Measurements from ENCODE around the gene KMT2B.
"Not testable (repeated sequence)": the region's sequence is repeated elsewhere in the genome, so short reads cannot be mapped to it uniquely, and the experiment has no call there.

Gene KMT2B, protein sequence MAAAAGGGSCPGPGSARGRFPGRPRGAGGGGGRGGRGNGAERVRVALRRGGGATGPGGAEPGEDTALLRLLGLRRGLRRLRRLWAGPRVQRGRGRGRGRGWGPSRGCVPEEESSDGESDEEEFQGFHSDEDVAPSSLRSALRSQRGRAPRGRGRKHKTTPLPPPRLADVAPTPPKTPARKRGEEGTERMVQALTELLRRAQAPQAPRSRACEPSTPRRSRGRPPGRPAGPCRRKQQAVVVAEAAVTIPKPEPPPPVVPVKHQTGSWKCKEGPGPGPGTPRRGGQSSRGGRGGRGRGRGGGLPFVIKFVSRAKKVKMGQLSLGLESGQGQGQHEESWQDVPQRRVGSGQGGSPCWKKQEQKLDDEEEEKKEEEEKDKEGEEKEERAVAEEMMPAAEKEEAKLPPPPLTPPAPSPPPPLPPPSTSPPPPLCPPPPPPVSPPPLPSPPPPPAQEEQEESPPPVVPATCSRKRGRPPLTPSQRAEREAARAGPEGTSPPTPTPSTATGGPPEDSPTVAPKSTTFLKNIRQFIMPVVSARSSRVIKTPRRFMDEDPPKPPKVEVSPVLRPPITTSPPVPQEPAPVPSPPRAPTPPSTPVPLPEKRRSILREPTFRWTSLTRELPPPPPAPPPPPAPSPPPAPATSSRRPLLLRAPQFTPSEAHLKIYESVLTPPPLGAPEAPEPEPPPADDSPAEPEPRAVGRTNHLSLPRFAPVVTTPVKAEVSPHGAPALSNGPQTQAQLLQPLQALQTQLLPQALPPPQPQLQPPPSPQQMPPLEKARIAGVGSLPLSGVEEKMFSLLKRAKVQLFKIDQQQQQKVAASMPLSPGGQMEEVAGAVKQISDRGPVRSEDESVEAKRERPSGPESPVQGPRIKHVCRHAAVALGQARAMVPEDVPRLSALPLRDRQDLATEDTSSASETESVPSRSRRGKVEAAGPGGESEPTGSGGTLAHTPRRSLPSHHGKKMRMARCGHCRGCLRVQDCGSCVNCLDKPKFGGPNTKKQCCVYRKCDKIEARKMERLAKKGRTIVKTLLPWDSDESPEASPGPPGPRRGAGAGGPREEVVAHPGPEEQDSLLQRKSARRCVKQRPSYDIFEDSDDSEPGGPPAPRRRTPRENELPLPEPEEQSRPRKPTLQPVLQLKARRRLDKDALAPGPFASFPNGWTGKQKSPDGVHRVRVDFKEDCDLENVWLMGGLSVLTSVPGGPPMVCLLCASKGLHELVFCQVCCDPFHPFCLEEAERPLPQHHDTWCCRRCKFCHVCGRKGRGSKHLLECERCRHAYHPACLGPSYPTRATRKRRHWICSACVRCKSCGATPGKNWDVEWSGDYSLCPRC (N-terminal part only)

DNA sequence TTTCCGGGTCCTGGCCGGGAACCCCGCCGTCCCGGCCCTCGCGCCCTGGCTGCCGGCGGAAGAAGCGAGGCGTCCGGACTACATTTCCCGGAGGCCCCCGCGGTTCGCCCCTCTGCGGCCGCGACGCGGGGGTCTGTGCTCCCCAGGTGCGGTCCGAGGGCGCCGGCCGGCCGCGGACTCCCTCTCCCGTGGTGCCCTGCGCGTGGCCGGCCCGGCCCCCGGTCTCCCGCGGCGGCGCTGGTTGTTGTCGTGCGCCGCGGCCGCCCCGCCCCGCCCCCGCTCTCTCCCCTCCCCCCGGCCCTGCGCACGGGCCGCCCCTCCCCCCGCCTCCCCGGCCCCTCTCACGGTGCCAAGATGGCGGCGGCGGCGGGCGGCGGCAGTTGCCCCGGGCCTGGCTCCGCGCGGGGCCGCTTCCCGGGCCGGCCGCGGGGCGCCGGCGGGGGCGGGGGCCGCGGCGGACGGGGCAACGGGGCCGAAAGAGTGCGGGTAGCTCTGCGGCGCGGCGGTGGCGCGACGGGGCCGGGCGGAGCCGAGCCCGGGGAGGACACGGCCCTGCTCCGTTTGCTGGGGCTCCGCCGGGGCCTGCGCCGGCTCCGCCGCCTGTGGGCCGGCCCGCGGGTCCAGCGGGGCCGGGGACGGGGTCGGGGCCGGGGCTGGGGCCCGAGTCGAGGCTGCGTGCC, at the start of gene KMT2B:
Gene KMT2B (plus strand): TSS at position 339 of the 680 bp plus-strand sequence. CDS start 16 bp downstream, at position 355.
- no peak for DNase-seq

DNA sequence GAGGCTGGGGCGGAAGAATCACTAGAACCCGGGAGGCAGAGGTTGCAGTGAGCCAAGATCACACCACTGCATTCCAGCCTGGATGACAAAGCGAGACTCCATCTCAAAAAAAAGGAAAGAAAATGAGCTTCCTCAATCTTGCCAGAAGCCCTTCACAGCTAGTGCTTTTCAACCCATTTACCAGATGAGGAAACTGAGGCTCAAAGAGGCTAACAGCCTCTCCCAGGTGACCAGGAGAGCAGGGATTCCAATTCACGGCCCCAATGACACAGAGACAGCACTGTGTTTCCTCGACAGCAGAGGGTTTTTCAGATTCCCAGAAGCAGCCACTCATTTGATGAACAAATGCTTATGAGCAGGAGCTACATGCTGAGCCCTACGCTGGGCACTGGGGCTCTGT, 48.2 kb upstream of the KMT2B start:
- no peak for DNase-seq

DNA sequence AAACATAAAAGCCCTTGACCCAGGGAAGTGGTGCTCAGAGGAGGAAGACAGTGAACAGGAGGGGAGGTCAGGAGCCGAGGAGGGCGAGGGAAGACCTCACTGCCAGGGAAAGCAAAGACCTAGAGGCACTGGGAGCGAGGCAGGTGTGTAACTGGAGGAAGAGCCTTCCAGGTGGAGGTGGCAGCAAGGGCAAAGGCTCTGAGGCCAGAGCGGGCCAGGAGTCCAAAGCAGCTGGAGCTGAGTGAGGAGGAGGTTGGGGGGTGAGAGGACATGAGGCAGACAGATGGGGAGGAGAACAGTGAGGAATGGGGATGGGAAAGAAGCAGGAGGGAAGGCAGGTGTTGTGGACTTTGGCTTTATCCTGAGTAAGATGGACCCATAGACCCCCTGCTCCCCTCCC, 47.8 kb upstream of the KMT2B start:
- no peak for DNase-seq

DNA sequence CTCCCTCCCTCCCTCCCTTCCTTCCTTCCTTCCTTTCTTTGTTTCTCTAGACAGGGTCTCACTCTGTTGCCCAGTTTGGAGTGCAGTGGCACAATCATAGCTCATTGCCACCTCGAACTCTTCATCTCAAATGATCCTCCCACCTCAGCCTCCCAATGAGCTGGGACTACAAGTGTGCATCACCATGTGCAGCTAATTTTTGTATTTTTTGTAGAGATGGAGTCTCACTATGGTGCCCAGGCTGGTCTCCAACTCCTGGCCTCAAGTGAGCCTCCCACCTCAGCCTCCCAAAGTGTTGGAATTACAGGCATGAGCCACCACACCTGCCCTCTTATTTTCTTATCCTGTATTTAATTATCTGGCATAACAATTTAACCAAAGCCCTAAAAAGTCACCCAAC, 47.1 kb upstream of the KMT2B start:
- DNase-seq, result no peak

DNA sequence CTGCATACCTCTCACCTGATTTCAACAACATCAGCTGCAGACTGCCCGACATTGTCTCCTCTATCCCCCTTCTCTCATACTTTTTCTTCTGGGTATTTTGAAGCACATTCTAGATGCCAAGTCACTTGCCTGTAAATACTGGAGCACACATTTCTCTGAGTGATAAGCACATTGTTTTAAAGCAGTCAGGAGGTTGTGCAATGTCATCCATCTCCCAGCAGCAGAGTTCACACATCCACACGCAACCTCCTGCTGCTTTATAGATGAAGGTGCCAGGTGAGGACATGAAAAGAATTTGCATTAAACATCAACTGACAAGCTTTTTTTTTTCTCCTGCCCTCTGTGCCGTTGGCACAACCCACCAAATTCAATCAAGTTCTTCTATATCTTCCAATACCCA, 46.0 kb upstream of the KMT2B start:
- DNase-seq, result no peak

DNA sequence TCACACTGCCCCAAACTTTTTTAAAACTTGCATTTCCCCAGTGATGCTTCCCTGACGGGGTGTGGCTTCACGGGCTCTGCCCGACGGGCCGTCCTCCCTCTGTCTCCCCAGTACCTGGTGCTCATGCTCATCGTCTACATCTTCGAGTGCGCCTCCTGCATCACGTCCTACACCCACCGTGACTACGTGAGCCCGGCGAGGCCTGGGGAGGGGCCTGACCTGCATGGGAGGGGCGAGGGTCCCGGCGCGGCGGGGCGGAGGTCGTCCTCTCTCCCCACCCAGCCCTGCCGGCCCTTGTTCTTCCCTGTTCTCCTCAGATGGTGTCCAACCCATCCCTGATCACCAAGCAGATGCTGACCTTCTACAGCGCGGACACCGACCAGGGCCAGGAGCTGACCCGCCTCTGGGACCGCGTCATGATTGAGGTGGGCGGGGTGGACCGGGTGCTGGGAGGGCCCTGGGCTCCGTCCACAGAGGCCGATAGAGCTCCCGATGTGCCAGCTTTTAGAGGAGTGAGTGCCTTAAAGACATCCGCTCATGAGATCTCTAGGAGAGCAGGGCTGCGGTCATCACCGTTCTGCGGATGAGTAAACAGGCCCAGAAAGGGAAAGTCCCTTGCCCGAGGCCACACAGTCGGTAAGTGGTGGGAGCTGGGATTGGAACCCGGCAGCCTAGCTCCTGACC, 44.5 kb upstream of the KMT2B start:
- DNase-seq, result peak; percentile 51

DNA sequence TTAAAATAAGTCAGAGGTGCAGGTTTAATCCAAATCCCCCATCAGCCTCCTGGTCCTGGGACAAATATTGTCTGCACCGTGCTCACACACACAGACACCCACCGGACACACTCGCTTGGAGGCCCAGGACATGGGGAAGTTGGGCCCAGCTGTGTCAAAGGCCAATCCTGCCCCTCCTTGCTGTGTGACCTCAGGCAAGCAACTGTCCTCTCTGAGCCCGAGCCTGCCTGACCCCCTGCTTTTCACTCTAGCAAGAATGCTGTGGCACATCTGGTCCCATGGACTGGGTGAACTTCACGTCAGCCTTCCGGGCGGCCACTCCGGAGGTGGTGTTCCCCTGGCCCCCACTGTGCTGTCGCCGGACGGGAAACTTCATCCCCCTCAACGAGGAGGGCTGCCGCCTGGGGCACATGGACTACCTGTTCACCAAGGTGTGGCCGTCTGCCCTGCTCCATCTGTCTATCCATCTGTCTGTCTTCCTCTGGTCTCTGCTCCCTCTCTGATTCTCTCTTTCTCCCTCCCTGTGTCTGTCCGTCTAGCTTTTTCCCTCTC, 42.1 kb upstream of the KMT2B start:
- no peak for DNase-seq

DNA sequence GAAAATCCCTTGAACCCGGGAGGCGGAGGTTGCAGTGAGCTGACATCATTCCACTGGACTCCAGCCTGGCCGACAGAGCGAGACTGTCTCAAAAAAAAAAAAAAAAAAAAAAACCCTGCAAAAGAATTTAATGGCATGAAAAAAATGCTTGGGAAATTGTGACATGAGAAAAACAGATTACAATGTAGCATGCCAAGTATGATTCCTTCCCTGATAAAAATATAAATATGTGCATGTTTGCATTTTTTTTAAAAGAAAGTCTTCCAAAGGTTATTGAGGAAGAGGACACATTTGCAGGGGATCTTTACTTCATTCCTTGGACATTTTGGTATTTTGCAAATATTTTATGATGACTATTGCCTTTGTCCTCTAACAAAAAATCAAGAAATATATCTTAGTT, 28.0 kb upstream of the KMT2B start:
- DNase-seq, result no peak

DNA sequence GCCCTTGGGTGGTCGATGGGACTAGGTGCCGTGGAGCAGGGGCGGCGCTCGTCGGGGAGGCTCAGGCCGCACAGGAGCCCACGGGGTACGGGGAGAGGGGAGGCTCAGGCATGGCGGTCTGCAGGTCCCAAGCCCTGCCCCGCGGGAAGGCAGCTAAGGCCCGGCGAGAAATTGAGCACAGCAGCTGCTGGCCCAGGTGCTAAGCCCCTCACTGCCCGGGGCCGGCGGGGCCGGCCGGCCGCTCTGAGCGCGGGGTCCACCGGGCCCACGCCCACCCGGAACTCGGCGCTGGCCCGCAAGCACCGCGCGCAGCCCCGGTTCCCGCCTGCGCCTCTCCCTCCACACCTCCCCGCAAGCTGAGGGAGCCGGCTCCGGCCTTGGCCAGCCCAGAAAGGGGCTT, 26.7 kb upstream of the KMT2B start:
- DNase-seq, result not testable (repeated sequence)

DNA sequence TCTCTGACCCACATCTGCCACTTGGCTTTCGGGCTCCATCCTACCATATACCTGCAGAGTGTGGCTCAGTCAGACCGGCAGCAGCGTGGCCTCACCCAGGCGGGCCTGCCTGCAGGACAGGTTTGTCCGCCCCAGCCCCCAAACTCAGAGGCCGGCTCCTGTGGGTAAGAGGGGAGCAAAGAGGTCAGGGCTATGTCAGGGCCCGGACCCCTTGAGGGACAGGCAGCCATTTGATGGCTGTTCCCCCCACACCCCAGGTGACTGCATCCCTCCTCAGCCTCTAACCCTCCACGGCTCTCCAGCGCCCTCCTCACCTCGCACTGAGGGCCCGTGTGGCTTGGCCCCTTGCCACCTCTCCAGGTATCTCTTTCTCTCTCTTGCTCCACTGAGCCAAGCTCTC, 25.8 kb upstream of the KMT2B start:
- DNase-seq, result no peak

DNA sequence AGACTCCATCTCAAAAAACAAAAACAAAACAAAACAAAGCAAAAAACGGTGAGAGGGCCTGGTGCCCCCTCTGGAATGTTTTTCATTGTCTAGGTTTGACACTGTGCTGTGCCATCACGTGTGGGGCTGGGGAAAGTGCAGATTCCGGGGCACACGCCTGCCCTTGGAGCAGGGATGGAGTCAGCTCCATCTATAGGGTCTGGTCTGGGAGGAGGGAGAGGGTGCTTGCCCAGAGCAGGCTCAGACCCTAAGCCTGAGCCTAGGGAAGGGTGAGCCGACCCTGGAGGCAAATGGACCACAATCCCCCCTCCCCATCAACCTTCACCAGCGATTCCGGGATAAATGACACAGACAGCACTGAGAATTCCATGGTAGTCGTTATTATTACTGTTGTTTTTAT, 24.4 kb upstream of the KMT2B start:
- no peak for DNase-seq

DNA sequence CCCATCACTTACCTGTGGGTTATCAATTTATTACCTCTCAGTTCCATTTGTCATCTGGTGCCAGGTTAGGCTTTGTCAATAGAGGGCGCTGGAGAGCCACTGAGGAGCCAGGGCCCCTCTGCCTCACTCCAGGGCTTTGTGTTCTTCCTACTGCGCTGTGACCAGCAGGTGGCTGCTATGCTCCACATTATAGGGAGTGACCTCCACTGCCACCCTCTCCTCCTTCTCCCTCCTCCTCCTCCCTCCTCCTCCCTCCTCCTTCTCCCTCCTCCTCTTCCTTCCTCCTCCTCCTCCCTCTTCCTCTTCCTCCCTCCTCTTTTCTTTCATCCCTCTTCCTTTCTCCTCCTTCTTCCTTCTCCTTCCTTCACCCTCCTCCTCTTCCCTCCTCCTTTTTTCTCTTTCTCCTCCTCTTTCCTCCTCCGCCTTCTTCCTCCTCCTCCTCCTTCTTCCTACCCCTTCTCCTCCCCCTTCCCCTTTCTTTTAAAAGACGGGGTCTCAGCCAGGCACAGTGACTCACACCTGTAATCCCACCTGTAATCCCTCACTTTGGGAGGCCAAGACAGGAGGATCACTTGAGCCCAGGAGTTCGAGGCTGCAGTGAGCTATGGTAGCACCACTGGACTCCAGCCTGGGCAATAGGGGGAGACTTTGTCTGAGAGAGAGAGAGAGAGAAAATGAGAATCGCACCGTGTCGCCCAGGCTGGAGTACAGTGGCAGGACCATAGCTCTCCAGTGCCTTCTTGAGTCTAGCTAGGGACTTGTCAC, 23.8 kb upstream of the KMT2B start:
- peak; percentile 87 for DNase-seq

DNA sequence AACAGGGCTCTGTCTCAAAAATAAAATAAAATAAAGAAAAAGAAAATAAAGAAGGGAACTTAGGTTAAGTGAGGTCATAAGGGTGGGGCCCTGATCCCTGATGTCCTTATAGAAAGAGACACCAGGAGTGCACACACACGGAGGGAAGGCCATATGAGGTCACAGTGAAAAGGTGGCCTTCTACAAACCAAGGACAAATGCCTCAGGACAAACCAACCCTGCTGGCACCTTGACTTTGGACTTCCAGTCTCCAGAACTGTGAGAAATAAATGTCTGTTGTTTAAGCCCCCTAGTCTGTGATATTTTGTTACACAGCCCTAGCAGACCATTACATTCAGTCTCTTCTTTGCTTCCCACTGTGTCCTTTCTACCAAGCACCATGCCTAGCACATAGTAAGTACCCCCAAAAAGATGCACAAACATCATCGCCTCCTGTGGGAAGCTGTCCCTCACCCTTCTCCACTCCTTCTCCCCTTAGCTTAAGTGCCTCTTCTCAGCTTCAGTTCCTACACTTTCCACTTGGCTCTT, 21.8 kb upstream of the KMT2B start:
- DNase-seq, result no peak

DNA sequence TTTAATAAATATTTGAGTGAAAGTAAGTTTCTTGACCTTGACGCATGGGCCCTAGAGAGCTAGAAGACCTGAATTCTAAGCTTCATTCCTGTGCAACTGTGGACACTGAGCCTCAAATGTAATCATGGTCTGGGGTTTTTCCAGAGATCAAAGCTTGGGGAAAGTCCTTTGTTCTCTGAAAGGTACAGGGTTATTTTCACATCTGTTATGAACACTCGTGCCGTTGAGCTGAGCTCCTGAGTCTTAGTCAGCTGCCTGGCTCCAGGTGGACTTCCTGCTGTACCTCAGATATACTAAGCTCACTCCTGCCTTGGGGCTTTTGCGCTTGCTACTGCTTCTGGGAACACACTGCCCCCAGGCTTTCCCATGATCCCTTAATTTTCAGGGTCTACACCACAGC, 21.0 kb upstream of the KMT2B start:
- DNase-seq, result no peak

DNA sequence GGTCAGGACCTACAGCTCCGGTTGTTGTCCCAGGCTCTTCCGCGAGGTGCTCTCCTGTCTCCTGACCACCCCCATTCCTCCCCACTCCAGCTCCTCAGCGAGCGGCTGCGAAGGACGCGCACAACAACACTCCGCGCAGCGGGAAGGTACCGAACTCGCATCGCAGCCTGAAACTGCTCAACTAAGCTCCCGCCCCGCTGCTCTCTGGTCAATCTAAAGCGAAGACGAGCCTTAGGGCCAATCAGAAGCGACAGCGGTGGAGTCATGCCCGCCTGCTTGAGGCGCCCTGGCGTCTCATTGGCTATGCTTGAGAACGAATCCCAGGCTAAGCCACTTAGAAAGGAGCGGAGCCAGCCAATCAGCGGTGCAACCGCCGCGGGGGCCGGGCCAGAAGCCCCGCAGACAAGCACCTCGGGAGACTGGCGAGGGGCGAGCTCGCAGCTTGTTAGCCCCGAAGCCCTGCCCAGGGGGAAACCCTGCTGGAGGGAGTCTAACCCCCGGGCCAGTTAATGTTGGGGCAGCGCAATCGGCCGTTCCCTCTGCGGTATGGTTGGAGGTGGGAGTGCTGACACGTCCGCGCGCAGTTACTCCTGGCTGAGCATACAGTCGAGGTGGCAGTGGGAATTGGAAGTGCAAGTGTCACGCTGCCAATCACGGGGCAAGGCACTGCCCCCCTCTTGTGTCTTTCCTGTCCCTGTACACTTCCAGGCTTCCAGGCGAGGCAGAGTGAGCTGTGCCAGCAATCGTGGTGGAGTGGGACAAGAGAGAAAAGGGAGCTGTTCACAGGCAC, 15.4 kb upstream of the KMT2B start:
- peak; percentile 94 for DNase-seq

DNA sequence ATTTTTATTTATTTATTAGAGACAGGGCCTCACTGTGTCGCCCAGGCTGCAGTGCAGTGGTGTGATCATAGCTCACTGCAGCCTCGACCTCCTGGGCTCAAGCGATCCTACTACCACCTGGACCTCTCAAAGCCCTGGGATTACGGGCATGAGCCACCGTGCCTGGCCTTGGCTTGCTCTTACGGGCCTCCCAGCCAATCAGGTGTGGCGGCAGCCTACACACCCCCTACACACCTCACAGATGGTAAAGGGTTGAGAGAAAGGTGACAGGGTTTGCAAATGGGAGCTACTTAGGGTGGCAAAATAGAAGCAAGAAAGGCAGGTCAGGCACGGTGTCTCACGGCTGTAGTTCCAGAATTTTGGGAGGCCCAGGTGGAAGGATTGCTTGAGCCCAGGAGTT, 14.5 kb upstream of the KMT2B start:
- no peak for DNase-seq

DNA sequence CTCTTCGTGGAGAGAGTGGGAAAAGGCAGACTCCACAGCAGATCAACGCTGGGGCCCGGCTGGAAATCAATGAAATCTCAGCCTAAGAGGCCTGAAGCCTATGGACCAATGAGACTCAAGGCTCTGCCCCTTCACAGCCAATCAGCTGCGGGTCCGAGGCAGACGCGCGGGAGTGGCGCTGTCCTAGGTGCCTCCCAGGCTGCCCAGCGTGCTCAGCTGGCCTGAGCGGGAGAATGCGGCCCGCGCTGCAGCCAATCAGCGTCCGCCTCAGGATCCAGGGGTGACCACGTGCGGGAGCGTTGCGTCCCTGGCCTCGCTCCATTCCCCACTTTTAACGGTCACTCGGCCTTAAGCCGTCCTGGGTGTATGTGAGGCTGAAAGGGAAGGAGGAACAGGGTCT, 13.6 kb upstream of the KMT2B start, which contains the start of gene ZBTB32:
Gene ZBTB32 (plus strand): TSS at position 341 of the 400 bp plus-strand sequence. CDS start 10,069 bp downstream, outside the sequence.
- no peak for DNase-seq

DNA sequence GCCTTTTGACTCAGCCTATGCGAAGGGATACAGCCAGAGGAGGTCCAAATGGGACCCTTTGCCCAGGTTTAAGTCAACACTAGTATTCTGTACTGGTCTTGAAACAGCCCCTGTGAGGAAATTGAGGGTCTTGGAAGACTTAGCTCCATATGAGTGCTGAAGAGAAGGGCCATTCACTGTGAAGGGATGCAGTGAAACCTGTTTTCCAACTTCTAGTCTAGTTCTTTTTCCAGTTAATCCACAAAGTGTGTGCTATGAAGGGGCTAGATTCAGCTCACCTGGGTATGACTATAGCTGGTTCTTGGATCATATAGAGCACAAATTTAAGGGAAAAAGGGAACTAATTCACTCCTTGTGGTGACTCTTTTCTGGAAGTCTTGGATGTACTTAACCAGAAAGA, 9.4 kb upstream of the KMT2B start:
- DNase-seq, result no peak

Data from stimulated activated naive CD4-positive, alpha-beta T cell treated with Interleukin-2 at 50 U/mL for 16 hours (primary cell).